ENCODE measurements around the gene PLCB1.

The PLCB1 gene

DNA sequence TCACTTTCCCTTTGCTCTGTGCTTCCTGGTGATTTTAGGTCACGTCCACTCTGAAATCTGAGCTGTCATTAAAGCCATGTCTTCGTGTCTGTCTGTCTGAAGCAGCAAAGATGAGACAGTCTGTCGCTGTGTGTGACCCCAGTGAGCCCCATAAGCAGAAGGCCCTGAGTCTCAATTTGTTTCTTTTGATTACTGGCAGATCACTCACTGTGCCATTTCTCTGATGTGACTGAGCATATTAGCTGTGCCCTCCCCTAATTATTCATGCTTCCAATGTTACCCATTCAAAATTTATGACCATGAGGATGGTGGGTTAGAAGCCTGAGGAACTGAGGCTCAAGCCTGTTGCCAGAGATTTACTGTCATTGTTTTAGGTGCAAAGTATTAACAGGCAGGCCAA lies 117.6 kb downstream of the PLCB1 start:
- no peak overlapping the region for H3K4me3 ChIP-seq (ENCODE audit: low read length, poor library complexity, severe bottlenecking)
- no peaks in the 10 kb centered on the region for H3K9me3 ChIP-seq (ENCODE audit: insufficient read depth, low read depth, low read length)
- H3K4me1 ChIP-seq (ENCODE audit: insufficient read depth, low read length, poor library complexity, severe bottlenecking) = peaks cover 74% of the 10 kb centered on the region
- no peaks in the 10 kb centered on the region for H4K20me1 ChIP-seq (ENCODE audit: insufficient read depth, low read length, poor library complexity, severe bottlenecking)
- no peak for TF ChIP-seq EZH2phosphoT487 (IDR thresholded peaks at IDR 0.05; ENCODE audit: borderline replicate concordance)
- TF ChIP-seq, protein P1, sequence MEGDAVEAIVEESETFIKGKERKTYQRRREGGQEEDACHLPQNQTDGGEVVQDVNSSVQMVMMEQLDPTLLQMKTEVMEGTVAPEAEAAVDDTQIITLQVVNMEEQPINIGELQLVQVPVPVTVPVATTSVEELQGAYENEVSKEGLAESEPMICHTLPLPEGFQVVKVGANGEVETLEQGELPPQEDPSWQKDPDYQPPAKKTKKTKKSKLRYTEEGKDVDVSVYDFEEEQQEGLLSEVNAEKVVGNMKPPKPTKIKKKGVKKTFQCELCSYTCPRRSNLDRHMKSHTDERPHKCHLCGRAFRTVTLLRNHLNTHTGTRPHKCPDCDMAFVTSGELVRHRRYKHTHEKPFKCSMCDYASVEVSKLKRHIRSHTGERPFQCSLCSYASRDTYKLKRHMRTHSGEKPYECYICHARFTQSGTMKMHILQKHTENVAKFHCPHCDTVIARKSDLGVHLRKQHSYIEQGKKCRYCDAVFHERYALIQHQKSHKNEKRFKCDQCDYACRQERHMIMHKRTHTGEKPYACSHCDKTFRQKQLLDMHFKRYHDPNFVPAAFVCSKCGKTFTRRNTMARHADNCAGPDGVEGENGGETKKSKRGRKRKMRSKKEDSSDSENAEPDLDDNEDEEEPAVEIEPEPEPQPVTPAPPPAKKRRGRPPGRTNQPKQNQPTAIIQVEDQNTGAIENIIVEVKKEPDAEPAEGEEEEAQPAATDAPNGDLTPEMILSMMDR (conservative IDR thresholded peaks at IDR 0.05; ENCODE audit: low read length) = no peak
- H2AFZ ChIP-seq (ENCODE audit: low read length) = no peak overlapping the region
- H3K9me2 ChIP-seq (replicated peaks; ENCODE audit: low read depth, low read length) = no peaks in the 10 kb centered on the region
- H3K4me2 ChIP-seq (ENCODE audit: low read depth, low read length, poor library complexity, severe bottlenecking) = no peak overlapping the region
- H3K36me3 ChIP-seq (ENCODE audit: insufficient read depth, low read length) = no peaks in the 10 kb centered on the region
- H3K79me2 ChIP-seq (ENCODE audit: insufficient read depth, low read length) = peaks cover 41% of the 10 kb centered on the region
- peaks cover 7% of the 10 kb centered on the region for H3F3A ChIP-seq (ENCODE audit: low read depth)
- H3K27me3 ChIP-seq (ENCODE audit: insufficient read depth, low read length, poor library complexity, severe bottlenecking) = no peaks in the 10 kb centered on the region
- H3K9ac ChIP-seq (ENCODE audit: low read depth, low read length, poor library complexity, severe bottlenecking) = no peak overlapping the region

DNA sequence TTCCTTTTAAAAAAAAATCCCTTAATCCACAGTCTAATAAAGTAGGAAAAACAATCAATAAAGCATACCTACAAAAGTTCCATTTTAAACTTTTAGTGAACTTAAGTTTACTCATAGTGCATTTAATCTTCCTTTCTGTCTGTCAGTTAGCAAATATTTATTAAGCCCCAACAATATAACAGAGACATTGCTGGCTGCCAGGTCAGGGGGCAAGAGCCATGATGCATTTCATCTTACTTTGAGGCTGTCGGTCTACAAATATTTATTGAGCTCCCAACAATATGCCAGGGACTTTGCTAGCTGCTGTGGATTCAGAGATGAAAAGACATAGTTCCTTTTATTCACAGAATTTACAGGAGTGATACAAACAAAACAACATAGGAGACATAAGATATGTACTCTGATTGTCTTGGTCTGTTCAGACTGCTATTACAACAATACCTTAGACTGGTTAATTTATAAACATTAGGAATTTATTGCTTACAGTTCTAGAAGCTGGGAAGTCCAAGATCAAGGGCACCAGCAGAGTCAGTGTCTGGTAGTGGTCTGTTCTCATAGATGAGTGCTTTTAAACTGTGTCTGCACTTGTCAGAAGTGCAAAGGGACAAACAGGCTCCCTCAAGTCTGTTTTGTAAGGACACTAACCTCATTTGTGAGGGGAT lies 118.6 kb downstream of the PLCB1 start:
- H3F3A ChIP-seq (ENCODE audit: low read depth) = peaks cover 7% of the 10 kb centered on the region
- H4K20me1 ChIP-seq (ENCODE audit: insufficient read depth, low read length, poor library complexity, severe bottlenecking) = no peaks in the 10 kb centered on the region
- peaks cover 68% of the 10 kb centered on the region for H3K4me1 ChIP-seq (ENCODE audit: insufficient read depth, low read length, poor library complexity, severe bottlenecking)
- no peaks in the 10 kb centered on the region for H3K9me3 ChIP-seq (ENCODE audit: insufficient read depth, low read depth, low read length)
- H3K4me2 ChIP-seq (ENCODE audit: low read depth, low read length, poor library complexity, severe bottlenecking) = no peak overlapping the region
- peaks cover 37% of the 10 kb centered on the region for H3K79me2 ChIP-seq (ENCODE audit: insufficient read depth, low read length)
- no peaks in the 10 kb centered on the region for H3K36me3 ChIP-seq (ENCODE audit: insufficient read depth, low read length)
- no peak for TF ChIP-seq EZH2phosphoT487 (IDR thresholded peaks at IDR 0.05; ENCODE audit: borderline replicate concordance)
- TF ChIP-seq, protein P1 (conservative IDR thresholded peaks at IDR 0.05; ENCODE audit: low read length) = no peak
- no peak overlapping the region for H2AFZ ChIP-seq (ENCODE audit: low read length)
- no peaks in the 10 kb centered on the region for H3K9me2 ChIP-seq (replicated peaks; ENCODE audit: low read depth, low read length)
- no peaks in the 10 kb centered on the region for H3K27me3 ChIP-seq (ENCODE audit: insufficient read depth, low read length, poor library complexity, severe bottlenecking)
- H3K9ac ChIP-seq (ENCODE audit: low read depth, low read length, poor library complexity, severe bottlenecking) = no peak overlapping the region
- H3K4me3 ChIP-seq (ENCODE audit: low read length, poor library complexity, severe bottlenecking) = no peak overlapping the region

DNA sequence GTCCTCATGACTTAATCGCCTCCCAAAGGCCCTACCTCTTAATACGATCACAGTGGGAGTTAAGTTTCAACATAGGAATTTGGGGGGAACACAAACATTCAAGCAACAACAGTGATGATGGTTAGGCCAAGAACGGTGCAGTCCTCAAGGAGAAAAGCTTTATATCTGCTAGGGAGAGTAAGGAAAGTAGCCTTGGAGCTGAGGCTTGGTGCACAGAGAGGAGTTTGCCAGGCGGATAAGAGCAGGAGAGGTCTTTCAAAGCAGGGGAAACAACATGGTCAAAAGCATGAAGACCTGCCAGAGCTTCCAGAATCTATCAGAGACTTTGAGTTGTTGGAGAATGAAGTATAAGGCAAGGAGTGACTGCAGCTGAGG lies 119.1 kb downstream of the PLCB1 start:
- Histone ChIP-seq H3K27me3 (ENCODE audit: insufficient read depth, low read length, poor library complexity, severe bottlenecking) (no peaks in the 10 kb centered on the region), H3K4me3 (ENCODE audit: low read length, poor library complexity, severe bottlenecking) (no peak overlapping the region), H2AFZ (ENCODE audit: low read length) (no peak overlapping the region), H3K9me2 (replicated peaks; ENCODE audit: low read depth, low read length) (no peaks in the 10 kb centered on the region), H3K4me2 (ENCODE audit: low read depth, low read length, poor library complexity, severe bottlenecking) (no peak overlapping the region), H3K4me1 (ENCODE audit: insufficient read depth, low read length, poor library complexity, severe bottlenecking) (peaks cover 68% of the 10 kb centered on the region), H4K20me1 (ENCODE audit: insufficient read depth, low read length, poor library complexity, severe bottlenecking) (no peaks in the 10 kb centered on the region), H3F3A (ENCODE audit: low read depth) (peaks cover 5% of the 10 kb centered on the region), H3K36me3 (ENCODE audit: insufficient read depth, low read length) (no peaks in the 10 kb centered on the region), H3K9ac (ENCODE audit: low read depth, low read length, poor library complexity, severe bottlenecking) (no peak overlapping the region), H3K79me2 (ENCODE audit: insufficient read depth, low read length) (peaks cover 42% of the 10 kb centered on the region), H3K9me3 (ENCODE audit: insufficient read depth, low read depth, low read length) (no peaks in the 10 kb centered on the region)
- TF ChIP-seq, protein P1 (conservative IDR thresholded peaks at IDR 0.05; ENCODE audit: low read length) = no peak
- no peak for TF ChIP-seq EZH2phosphoT487 (IDR thresholded peaks at IDR 0.05; ENCODE audit: borderline replicate concordance)
